Lower lobe of right lung (tissue), 2 donors: ENCODE data around the gene OSER1. TPM values are rescaled to one million over a fixed set of nuclear protein-coding genes. Genes with fewer than 3 reads are reported as not detected.

Experiments used
- ATAC-seq, 2 donors: fragments of 200-7000 bp; cut with Tn5 transposase; one replicate each; pipeline ENCODE4 v1.9.1; 2020 to 2022; ENCODE audit warnings: mild to moderate bottlenecking in 2 of 2, moderate library complexity in 2 of 2
- DNase-seq: peaks from one replicate; pipeline ENCODE4 v3.0.0-alpha.2; 2020
- H3K27ac ChIP-seq: fragments of 200-600 bp; one replicate; pipeline ENCODE4 v1.8.0; 2022
- H3K27me3 ChIP-seq: fragments of 200-600 bp; one replicate; pipeline ENCODE4 v1.8.0; 2022; ENCODE audit warnings: low read depth
- H3K36me3 ChIP-seq: fragments of 200-600 bp; one replicate; pipeline ENCODE4 v1.8.0; 2022; ENCODE audit warnings: mild to moderate bottlenecking
- H3K4me1 ChIP-seq: fragments of 200-600 bp; one replicate; pipeline ENCODE4 v1.8.0; 2022
- H3K4me3 ChIP-seq: fragments of 200-600 bp; one replicate; pipeline ENCODE4 v1.8.0; 2022; ENCODE audit warnings: mild to moderate bottlenecking
- H3K9me3 ChIP-seq: fragments of 200-600 bp; one replicate; pipeline ENCODE4 v1.8.0; 2022
- intact Hi-C: fragments of 100-400 bp; cut with DNase I; formaldehyde crosslinking; loops from one replicate; pipeline ENCODE4 v1.11.0; 2022
- total RNA-seq: library from RNA; stranded (reverse); fragmentation: NEBNext Ultra II Directional; extraction: Animal tissue kit (Norgen Biotek cat#: 25700); gene quantifications from one replicate; pipeline ENCODE4 v1.2.1, GENCODE V29; 2021
- TF ChIP-seq, protein P1 (sequence below): fragments of 200-600 bp; IDR thresholded peaks from one replicate; pipeline ENCODE4 v1.8.0; 2022; ENCODE audit warnings: antibody characterized with exemption, mild to moderate bottlenecking
- donor health status: DM: no; HTN: yes; CAD: no; lungs with severe emphysema.

The OSER1 gene
- total RNA-seq, 1 donor from 2014 or later = 32.9 TPM

GRCh38 chr20:44253528-44253927 is 43.0 kb upstream of the OSER1 start:
- Histone ChIP-seq H3K4me1 (no peaks in the 10 kb centered on the region), H3K4me3 (no peak overlapping the region), H3K27me3 (peaks cover 3% of the 10 kb centered on the region), H3K27ac (no peak overlapping the region), H3K9me3 (no peaks in the 10 kb centered on the region), H3K36me3 (no peaks in the 10 kb centered on the region)
- TF ChIP-seq, protein P1, sequence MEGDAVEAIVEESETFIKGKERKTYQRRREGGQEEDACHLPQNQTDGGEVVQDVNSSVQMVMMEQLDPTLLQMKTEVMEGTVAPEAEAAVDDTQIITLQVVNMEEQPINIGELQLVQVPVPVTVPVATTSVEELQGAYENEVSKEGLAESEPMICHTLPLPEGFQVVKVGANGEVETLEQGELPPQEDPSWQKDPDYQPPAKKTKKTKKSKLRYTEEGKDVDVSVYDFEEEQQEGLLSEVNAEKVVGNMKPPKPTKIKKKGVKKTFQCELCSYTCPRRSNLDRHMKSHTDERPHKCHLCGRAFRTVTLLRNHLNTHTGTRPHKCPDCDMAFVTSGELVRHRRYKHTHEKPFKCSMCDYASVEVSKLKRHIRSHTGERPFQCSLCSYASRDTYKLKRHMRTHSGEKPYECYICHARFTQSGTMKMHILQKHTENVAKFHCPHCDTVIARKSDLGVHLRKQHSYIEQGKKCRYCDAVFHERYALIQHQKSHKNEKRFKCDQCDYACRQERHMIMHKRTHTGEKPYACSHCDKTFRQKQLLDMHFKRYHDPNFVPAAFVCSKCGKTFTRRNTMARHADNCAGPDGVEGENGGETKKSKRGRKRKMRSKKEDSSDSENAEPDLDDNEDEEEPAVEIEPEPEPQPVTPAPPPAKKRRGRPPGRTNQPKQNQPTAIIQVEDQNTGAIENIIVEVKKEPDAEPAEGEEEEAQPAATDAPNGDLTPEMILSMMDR = no peak
- intact Hi-C loops = no loop called here
- ATAC-seq (no peak), DNase-seq (no peak)

DNA sequence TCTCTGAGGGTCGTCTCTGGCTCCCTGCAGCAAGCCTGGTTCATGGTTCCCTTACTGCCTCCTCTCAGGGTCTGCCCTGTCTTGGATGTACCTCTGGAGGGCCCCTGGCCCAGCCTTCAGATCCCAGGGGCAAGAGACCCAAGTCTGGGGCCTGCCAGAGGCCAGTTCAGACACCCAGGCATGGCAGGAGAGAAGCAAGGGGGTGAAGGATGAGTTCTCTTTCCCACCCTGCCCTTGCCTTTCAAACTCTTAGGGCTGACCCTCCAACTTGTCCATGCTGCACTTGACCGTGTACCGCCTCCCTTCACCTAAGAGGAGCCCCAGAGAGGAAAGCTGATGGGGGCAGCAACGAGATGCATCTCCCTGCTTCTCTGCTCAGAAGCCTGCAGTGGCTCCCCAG is 40.7 kb upstream of the OSER1 start:
- Histone ChIP-seq H3K4me3 (no peak overlapping the region), H3K9me3 (no peaks in the 10 kb centered on the region), H3K4me1 (no peaks in the 10 kb centered on the region), H3K27me3 (peaks cover 19% of the 10 kb centered on the region), H3K36me3 (no peaks in the 10 kb centered on the region), H3K27ac (no peak overlapping the region)
- TF ChIP-seq, protein P1 = no peak
- DNase-seq = no peak
- no peak for ATAC-seq
- intact Hi-C loops = no loop called here

GRCh38 chr20:44248410-44248759 is 37.8 kb upstream of the OSER1 start:
- TF ChIP-seq, protein P1 = no peak
- DNase-seq = no peak
- H3K27ac ChIP-seq = no peak overlapping the region
- H3K4me3 ChIP-seq = no peak overlapping the region
- intact Hi-C loops = no loop called here
- peaks cover 19% of the 10 kb centered on the region for H3K27me3 ChIP-seq
- no peaks in the 10 kb centered on the region for H3K36me3 ChIP-seq
- ATAC-seq = no peak
- H3K4me1 ChIP-seq = no peaks in the 10 kb centered on the region
- no peaks in the 10 kb centered on the region for H3K9me3 ChIP-seq

DNA sequence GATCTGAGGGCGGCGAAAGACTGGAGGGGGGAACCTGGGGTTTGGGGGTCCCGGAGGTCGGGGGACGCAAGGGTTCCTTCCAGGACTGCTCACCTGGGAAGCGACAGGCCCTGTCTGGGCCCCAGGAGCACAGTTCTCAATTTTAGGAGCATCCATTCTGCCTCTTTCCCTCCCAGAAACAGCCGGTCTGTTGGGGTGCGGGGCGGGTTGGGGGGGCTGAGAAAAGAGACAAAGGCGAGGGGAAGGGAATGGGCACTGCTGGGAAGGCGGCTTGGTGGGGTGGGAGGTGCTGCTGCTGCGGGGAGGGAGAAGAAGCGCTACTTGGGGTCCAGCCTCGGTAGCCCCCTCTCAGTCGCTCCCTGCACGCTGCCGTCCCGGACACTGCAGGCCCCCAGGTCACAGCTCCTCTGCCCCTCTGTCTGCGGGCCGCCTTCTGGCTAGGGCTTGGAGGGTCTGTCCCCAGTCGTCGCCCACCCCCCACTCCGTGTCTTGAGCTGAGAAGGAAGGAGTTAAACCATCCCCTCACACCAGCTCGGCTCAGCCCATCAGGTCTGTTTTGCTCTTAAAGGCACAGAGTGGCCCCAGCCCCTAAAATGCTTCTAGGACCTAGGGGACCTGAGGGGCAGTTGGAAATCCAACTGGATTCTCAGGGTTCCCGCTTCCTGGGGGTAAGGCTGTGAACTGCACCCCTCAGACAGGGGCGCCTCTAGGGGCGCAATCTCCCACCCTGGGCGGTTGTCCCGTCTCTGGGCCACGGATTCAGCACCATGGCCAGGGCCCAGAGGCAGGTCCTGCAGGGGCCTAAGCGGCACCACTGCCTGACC is 37.2 kb upstream of the OSER1 start:
- no peaks in the 10 kb centered on the region for H3K4me1 ChIP-seq
- no peaks in the 10 kb centered on the region for H3K9me3 ChIP-seq
- ATAC-seq (peak; percentile 42 to 64), DNase-seq (no peak)
- H3K4me3 ChIP-seq = no peak overlapping the region
- intact Hi-C loops = no loop called here
- H3K36me3 ChIP-seq = no peaks in the 10 kb centered on the region
- TF ChIP-seq, protein P1 = no peak
- H3K27me3 ChIP-seq = peaks cover 19% of the 10 kb centered on the region
- H3K27ac ChIP-seq = no peak overlapping the region

DNA sequence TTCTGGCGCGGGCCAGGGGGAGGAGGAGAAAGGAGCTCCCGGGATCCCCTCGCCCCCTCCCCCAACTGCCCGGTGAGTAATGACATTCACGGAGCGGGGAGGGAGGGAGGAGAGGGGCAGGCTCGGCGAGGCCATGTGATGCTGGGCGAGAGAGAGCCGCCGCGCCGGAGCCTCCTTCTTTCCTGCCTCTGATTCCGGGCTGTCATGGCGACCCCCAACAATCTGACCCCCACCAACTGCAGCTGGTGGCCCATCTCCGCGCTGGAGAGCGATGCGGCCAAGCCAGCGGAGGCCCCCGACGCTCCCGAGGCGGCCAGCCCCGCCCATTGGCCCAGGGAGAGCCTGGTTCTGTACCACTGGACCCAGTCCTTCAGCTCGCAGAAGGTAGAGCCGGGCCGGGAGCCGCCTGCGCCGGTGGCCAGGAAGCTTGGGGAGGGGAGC is 36.6 kb upstream of the OSER1 start, which contains the start of gene GDAP1L1:
Gene GDAP1L1 (plus strand): TSS at position 178 of the 441 bp plus-strand sequence. CDS start 27 bp downstream, at position 205.
- no peaks in the 10 kb centered on the region for H3K9me3 ChIP-seq
- no peaks in the 10 kb centered on the region for H3K36me3 ChIP-seq
- ATAC-seq (no peak), DNase-seq (no peak)
- TF ChIP-seq, protein P1 = no peak
- H3K27me3 ChIP-seq = peaks cover 19% of the 10 kb centered on the region
- H3K4me3 ChIP-seq = no peak within 1 kb of the TSS
- H3K27ac ChIP-seq = no peak within 1 kb of the TSS
- intact Hi-C loops = no loop called here
- H3K4me1 ChIP-seq = no peaks in the 10 kb centered on the region
